ENCODE measurements around the gene ATP8A2.

The ATP8A2 gene

DNA sequence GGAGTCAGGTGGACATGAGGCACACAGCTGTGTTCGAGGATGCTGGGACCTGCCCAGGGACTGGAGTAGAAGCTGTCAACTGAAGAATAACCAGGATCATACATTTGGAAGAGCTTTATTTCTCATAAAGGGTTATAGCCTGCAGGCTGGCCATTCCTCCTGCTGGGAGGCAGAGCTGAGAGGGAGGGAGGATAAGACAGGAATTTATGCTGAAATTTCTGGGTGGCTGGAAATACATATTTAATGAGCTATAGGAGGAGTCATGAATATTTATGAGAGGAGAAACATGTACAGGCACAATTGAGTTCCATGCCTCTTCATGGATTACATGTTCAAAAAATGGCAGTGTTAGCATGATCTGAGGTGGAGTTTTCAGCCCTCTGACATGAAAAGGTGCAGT is 528.2 kb downstream of the ATP8A2 start:
- no peak for DNase-seq

DNA sequence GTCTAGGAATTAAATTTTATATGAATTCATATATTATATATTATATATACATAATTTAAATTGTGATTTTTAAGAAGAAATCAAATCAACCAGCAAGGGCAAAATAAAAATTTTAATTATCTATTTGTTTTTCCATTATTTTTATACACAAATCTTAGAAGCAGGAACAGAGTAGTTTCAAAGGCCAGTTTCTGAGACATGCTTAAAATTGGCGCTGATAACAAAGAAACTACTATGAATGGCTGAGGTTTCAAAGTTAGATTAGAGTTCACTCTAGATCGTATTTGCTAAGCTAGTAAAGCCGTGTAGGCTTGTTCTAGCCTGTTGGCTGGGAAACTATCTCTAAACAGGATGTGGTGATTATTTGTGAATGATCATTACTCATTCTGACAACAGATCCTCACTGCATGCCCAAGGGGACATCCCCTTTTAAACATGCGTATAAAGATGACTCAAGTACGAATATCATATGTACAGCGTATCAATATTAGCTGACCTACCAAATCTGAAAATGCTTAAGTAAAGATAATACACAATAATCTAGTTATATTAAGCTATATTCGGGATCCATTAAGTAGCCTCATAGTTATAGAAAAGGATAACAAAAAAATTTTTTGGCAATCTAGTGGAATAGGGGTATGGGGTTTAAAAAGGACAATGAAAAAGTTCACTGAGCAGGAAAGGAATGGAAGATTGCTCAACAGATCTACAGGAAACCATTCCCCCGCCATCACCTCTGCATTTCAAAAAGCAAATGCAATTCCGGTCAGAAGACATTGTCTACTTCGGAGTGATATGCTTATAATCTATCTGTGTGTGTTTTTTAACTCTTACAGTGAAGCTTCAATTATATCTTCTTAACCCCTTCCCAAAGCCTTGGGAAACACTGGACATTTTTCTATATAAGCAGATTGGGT is 529.9 kb downstream of the ATP8A2 start:
- no peak for DNase-seq

DNA sequence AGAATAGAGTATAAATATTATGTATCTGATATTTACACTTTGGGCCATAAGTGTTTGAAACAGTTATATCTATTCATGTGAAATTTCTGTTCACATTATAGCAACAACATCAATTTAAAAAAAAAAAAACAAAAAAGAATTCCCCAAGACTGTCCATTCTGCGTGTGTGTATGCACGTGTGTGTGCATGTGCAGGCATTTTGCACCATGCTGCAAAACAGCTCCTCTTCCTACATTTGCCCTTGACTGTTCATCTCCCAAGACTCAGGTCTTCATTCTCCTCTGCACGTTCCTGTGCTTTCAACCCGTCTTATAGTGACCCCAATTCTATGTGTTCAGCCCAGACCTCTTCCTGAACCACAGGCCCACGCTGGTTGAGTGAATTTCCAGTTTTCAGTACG is 530.7 kb downstream of the ATP8A2 start:
- no peak for DNase-seq

DNA sequence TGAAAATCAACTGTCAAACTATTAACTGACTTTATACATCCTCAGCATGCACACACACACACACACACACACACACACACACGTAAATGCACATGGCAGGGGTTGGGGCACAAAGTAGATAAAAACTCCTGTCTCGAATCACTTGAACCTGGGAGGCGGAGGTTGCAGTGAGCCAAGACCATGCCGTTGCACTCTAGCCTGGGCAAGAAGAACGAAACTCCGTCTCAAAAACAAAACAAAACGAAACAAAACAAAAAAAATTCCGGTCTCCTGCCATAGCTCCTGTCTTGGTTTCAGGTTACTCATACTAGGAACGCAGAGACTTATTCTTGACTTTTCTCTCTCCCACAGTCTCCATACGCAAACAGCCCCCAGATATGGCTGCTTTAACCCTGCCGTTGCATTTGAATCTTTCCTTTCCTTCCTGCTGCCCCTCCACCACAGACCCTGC is 531.1 kb downstream of the ATP8A2 start:
- no peak for DNase-seq

DNA sequence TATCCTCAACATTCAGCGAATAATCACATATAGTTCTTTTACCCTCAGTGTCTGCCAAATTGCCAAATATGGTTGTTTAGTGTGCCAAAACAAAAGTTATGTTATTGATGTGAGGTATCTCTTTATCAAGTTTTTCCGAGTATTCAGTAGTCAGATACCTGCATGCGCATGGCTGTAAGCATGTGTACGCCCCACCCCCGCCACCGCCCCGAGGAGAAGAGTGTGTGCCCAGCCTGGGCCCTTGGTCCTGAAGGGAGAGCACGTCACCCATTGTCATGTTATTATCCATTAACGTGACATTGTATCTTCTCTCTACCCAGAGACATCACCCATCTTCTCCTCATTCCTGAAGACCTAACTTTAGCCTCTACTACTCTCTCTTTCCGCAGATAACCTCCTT is 533.1 kb downstream of the ATP8A2 start:
- DNase-seq, result no peak

DNA sequence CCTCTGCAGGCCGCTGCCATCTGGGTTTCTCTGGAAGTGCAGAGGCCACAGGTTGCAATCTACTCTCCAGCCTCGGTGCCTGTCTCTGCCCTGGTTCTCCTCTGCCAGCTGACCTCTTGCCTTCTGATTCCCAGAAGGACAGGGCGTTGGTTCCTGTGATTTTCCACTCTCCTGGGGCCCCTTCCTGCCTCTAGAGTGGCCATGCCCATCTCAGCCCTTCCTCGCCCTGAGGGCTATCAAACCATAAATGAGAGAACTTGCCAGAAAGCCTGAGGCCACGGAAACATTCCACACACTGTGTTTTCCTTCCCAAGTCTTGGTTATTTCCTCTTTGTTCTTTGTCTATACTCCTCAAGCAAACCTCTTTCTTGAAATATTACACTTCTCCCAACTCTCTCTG is 533.8 kb downstream of the ATP8A2 start:
- DNase-seq, result no peak

DNA sequence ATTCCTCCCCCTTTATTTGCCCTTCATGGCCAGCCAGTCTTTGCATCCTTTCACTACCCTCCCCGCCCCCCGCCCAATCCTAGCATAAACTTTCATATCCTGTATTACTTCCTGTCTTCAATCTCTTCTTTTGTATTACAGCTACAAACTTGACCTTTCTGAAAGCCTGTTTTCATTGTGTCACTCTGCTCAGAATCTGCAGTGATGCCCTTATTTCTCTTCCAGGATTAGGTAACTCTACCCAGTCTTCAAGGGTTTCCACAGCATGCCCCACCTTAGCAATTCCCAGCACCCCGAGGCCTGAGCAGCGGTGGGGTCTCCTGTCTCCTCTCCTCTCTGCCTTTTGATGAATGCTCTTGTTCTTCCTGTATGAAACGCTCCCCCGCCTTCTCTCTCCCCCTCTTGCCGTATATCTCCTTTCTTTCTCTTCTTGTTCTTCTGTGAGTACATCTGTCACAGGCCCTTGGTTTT is 534.5 kb downstream of the ATP8A2 start:
- no peak for DNase-seq

DNA sequence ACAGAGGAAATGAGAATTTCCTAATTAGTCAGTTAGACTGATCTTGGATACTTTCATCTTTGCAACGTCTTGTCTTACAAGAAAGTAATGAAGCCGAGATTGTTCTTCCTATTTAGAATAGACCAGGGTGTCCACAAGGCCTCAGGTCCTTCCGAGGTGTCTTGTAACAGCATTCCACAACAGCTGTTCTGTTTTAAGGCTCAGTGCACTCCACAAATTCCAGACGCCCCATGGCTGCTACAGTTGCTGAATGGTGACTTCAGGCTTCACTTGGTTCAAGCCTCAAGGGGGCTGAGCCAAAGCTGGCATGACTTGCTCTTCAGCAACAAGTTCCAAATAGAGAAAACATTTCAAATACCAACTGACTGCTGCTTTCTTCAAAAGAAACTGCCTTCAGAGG is 536.6 kb downstream of the ATP8A2 start:
- DNase-seq, result no peak

DNA sequence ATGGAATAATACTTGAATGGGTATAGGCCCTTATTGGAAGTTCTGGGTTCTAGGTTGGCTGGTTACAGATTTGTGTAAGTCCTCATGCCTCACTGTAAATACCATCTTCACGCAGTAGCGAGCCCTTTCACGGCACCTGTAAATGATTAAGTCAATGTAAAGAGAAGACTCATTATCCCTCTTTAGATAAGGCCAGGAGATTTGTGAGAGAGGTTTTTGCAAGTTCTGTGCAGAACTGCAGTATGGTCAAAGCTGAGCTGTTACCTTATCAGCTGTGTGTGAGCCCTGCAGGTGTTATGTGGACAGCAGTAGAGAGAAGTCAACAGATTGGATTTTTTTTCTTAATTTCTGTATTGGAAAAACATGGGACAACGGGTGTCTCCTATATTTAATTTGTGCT is 538.5 kb downstream of the ATP8A2 start:
- no peak for DNase-seq

DNA sequence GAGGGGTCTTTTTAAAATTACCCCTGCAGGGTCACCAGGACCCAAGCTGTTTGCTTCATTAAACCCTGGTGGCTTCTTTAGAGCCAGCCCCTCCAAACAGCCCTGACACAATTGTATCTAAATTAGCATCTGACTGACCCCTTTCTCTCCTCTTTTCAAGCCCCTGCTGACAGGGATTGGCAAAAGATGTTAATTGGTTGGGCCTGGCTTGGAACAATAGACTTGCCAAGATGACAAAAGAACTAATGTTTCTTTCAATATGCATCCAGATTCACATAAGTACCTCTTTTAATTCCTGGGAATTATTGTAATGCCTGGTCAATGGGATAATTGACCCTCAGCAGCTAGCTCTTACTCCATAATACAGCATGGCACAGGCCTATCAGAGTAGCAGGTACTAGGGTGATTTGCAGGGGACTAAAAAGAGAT is 539.2 kb downstream of the ATP8A2 start:
- DNase-seq, result no peak

DNA sequence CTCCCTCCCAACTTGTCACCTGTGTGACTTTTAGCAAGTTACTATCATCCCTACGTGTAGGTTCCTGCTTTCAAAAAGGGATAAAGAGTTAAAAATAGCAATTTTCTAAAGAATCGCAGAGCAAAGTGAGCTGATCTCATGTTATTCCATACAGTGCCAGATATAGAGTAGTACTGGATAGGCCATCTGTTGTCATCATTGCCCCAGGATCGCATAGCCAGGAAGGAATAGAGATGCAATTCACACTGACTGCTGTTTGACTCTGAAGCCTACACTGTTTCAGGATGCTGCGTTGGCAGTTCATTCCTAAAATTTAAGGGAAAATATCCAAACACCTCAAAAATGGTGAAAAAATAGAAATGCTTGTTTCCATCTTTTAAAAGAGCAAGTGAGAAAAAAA is 541.2 kb downstream of the ATP8A2 start:
- DNase-seq, result no peak

DNA sequence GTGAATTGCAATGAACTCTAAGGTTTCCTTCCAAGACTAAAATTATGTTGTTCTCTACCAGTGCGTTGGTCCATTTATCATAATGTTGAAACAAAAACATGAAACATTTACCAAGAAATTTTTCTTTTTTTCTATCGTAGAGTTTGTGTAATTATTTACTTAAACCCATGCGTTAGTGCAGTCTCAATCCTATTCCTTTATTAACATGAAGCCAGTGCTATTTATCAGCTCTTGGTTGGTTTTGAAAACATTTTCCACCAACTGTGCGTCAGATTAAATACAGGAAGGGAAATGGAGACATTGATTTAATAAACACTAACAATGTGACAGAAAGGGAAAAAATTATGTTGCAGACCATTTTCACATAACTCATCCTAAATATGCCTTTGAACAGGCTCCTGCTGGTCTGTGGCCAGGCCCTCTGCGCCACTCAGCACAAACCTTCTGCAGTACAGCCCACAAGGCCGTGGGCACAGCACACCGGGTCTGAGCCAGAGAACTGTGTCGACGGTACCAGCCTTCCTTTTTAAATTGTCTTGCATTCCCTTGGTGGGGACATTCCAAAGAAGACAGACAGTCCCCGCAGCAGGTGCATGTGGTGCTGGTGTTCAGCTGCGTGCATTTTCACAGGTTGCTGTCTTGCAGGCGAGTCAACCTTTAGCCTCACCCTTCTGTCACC is 544.2 kb downstream of the ATP8A2 start:
- DNase-seq, result no peak

DNA sequence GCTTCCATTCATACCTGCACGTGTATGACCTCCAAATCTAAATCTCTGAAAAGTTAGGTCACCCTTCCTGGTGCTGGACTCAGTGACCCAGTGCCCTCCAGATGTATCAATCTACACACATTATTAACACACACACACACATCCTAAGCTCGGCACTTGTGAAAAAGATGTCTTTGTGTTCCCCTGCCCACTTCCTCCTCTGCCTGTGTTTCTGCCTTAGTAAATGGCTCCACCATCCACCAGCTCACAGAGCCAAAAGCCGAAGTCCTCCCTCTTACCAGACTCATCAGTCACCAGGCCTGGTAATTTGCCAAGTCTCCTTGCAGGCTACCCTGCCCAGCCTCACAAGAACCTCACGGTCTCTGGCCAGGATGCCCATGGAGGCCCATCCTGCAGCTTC is 548.5 kb downstream of the ATP8A2 start:
- DNase-seq, result no peak

DNA sequence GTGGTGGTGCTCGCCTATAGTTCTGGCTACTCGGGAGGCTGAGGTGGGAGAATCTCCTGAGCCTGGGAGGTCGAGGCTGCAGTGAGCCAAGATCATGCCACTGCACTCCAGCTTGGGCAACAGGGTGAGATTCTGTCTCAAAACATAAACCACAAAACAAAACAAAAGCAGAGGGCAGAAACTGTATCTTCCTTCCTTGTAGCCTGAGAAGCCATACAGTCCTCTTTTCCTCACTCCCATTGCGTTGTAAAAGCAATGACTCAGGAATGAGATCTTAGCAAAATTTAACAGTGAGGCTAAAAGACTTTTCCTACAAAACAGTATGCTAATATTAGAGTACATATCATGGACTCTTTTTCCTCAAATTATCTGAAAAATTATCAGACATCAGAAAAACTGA is 549.2 kb downstream of the ATP8A2 start:
- DNase-seq, result no peak

DNA sequence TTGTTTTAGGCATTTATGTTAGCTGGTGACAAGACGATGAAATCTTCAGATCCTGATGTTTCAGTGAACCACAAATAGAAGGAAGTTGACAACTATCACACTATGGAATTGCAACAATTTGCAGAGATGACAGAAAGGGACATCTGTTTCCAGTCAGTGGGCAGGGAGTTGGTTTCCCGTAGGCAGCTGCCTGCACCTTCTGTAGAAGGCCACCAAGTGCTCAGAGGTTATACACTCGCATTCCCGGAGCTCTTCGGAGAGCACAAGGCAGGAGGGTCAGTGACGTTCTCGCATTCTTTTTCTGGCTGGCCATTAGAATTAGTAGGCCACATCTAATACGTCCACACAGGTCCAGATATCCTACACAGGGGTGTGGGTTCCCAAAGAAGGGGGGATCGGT is 550.6 kb downstream of the ATP8A2 start:
- no peak for DNase-seq

DNA sequence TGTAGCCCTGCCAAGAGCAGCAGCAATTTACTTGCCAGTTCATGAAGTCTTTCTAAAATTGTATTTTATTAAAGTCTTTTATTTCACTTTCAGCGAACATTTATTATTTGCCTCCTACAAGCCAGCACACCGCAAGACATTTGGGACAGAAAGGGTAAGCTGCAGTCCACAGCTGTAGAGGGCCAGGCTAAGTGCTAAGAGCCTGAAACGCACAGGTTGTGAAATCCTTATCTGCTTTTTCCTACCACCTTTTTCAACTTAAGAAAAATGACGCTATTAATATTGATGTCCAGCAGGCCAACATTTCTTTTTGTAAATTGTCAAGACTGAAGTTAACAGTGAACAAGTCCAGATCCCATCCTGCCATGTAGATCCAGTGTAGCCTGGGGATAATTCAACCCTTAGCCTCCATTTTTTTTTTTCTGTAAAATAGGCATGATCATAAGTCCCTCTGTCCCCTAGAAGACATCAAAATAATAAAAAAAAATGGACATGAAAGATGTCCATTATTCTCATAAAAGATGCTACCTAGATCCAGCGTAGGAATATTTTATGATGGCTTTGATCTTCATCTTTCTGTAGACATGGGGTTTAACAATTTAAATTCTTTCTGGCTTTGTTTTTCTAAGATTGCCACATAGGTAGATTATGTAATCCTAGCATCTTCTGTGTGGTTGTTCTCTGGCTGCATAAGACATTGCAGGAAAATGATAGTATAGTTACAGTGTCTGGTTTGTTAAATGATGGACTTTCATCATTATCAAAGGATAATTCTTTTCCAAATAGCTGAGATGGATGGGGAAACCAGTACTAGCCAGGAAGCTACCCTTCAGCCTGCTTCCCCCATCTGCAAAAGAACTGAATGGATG is 551.7 kb downstream of the ATP8A2 start:
- DNase-seq, result no peak

DNA sequence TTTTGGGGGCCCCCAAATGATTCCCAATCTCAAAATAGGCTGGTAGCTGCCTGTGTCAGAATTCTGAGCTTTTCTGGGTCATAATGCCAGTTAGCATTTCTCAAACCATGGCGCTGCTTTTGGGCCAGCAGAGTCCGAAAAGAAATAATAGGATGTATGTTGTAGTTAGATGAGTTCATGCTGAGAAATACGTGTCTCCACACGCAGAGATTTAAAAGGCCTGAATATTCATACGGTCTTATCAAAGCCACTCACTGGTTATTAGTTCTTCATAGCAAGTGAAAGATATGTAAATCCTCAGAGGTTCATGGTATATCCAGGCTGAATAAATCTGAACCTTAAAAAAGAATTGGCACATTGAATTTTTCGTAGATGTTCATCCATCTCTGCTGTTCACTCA is 555.6 kb downstream of the ATP8A2 start:
- no peak for DNase-seq

DNA sequence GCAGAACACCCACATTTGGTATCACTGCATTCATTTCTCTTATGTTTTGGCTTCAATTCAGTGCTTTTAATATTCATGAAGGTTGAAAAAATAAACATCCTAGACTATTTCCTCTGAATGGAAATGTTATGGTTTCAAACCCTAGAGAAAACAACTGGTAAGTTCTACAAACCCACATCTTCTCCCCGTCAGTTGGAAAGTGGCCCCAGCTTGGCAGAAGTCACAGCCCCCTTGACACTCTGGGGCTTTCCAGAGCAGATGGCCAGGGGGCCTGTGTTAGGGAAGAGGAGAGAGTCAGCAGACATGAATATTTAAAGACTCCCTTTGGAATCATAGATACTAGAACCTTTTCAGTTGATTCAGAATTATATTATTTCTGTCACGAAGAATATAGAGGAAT is 556.2 kb downstream of the ATP8A2 start:
- DNase-seq, result no peak

DNA sequence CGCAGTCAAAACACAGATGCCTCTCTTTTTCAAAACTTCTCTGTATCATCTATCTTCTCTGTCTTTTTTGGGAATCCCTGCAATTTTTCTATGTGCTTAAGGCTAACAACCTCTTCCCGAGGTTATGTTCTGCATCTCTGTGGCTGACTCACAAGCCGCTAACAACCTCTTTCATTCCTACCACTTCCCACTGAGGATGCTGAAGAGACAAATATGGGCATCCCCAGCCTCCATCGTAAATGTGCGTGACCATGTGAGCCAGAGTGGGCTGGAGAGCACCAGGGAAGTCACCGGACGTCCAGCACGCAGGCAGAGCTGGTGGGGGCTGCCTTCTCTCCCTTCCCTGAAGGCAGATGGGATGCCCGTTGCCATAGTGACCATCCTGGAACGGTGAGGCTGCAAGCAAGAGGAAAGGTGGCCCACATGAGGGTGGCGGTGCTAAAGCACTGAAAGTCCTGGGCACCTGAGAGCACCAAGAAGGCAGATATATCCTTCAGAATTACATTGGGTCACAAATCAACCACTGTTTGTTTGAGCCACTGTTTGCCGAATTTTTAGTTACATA is 557.2 kb downstream of the ATP8A2 start:
- no peak for DNase-seq

DNA sequence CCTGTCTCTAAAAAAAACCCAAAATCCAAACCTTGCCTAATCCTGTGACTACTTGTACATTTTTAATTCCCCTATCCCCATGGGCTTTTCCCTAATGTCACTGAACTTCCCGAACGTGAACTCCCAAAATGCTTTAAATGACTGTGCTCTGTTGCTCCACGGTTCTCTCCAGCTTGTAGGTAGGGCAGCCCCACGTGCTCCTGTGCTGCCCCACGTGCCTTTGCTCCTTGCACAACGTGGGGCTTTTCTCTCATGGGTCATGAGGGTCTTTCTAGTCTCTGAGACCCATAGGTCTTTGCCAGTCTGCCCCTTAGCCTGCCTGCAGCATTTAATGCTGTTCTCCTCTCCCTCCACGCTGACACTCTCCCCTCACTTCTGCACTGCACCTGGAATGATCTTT is 558.0 kb downstream of the ATP8A2 start:
- no peak for DNase-seq

DNA sequence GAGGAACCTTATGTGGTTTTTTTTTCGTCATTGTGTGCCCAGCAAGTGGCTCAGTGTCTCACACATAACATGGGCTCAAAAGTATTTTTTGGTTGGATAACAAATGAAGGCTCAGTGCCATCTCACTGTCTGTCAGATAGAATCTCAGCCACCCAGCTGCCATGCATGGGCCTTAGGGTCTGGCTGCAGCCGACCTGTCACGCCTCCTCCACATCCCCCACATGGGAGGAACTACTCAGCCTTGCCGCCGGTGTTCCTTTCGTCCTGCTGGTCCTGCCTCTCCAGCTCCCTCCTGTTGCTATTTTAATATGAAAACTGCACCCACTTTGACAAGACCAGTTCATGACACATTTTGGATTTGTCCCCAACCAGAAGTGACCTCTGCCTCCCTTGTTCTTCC is 558.9 kb downstream of the ATP8A2 start:
- no peak for DNase-seq

DNA sequence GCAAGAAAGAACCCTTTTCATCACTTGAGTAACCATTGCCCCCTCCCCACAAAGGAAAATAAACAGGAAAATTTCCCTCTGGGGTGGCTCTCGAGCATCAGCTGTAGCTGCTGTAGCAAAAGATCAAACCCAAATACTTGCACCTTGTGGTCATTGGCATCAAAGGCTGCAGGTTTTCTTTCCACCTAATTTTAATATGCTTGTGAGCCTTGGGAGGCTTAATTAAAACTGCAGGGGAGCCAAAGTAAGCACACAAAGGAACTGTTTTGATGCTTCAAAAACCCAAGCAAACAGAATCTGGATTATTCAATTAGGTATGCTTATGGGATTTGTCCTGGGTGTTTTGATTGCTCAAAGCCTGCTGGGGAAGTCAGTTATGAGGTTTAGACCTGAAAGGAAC is 560.6 kb downstream of the ATP8A2 start:
- no peak for DNase-seq

DNA sequence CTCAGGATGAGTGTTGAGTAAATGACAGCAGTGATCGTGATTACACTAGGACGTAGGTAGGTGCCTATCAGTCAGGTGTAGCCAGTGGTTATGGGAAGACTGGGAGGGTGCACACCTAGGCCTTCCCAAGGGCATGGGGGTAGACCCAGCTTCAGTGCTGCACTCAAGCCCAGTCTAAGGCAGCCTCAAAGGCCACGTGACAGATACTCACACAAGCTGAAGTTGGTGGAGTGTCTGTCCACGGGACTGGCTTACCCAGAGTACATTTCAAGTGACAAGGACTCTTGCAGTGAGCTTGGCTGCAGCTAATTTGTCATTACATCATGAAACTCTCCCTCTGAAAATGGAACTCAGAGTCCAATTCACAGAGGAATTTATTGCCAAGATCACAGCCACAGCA is 561.7 kb downstream of the ATP8A2 start:
- DNase-seq, result no peak
